ENCODE data around the gene TXLNB.
"Not testable (repeated sequence)": the region's sequence is repeated elsewhere in the genome, so short reads cannot be mapped to it uniquely, and the experiment has no call there.

The TXLNB gene

DNA sequence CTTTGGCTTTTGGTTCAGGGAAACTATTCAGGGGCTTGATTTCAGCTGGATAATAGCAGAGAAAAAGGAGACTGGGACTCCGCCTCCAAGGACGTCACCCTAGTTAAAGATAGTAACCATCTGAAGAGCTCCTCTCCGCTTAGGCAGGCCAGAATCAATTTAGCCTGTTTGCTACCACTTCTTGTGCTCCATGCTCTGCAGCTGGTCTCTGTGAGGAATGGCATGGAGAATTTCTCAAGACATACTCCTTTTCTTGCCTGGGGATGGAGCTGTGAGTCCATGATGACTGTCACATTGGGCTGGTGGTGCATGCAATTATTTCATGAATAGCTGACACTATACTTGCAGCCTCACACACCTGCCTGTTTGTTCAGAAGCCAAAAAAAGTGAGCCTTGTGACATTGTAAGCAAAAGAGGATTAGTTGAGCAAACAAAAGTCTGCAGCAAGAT, 61.4 kb downstream of the TXLNB start:
- peak; percentile 72 for DNase-seq

DNA sequence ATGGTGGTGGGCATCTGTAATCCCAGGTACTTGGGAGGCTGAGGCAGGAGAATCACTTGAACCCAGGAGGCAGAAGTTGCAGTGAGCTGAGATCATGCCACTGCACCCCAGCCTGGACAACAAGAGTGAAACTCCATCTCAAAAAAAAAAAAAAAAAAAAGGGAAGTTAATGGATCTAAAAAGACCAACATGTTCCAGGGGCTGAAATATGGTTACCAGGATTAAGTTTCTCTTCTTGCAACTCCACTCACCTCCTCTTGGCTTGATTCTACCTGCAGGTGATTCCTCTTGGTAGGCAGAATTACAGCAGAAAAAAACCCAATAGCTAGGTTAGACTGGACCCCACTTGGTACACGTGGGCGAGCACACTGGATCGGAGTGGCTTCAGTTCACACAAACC, 63.4 kb downstream of the TXLNB start:
- DNase-seq: not testable (repeated sequence)

DNA sequence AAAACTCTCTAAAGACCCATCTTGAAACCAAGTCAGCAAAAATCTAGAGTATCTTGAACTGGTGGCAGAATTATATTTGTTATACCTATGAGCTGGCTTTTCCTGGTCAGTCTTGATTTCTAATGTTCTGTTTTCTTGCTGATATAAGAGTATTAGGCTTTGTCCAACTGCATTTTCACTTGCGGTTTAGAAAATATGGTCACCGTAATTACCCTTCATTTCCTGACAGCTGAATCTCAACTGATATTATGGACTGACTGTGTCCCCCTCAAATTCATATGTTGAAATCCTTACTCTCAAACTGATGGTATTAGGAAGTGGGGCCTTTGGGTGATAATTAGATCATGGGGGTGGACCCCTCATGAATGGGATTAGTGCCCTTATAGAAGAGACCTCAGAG, 72.1 kb downstream of the TXLNB start:
- no peak for DNase-seq

DNA sequence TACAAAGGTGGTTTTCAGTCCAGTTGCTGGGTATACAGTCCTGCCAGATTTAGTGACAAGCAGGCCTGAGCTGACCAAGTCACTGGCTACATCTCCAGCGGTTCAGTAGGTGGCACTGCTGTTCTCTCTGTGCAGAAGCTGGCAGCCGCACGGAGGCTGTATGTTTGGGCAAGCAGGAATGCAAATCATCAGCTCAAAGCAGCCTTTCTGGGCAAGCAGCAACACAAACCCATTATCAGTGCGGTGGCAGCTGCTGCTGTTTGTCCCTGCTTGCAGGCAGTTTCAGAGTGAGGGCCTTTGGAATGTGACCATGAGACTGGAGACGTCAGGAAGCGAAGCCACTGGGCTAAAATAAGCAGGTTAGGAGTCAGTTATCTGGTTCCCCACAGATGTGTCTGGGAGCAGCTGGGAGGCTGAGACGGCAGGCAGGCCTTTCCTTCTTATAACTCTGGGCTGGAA, 72.5 kb downstream of the TXLNB start:
- peak; percentile 61 for DNase-seq

DNA sequence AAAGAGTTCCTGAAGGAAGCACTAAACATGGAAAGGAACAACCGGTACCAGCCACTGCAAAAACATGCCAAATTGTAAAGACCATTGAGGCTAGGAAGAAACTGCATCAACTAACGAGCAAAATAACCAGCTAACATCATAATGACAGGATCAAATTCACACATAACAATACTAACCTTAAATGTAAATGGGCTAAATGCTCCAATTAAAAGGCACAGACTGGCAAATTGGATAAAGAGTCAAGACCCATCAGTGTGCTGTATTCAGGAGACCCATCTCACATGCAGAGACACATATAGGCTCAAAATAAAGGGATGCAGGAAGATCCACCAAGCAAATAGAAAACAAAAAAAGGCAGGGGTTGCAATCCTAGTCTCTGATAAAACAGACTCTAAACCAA, 79.3 kb downstream of the TXLNB start:
- not testable (repeated sequence) for DNase-seq

DNA sequence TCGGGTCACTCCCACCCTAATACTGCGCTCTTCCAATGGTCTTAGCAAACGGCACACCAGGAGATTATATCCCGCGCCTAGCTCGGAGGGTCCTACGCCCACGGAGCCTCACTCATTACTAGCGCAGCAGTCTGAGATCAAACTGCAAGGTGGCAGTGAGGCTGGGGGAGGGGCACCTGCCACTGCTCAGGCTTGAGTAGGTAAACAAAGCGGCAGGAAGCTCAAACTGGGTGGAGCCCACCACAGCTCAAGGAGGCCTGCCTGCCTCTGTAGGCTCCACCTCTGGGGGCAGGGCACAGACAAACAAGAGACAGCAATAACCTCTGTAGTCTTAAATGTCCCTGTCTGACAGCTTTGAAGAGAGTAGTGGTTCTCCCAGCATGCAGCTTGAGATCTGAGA, 81.0 kb downstream of the TXLNB start:
- not testable (repeated sequence) for DNase-seq

DNA sequence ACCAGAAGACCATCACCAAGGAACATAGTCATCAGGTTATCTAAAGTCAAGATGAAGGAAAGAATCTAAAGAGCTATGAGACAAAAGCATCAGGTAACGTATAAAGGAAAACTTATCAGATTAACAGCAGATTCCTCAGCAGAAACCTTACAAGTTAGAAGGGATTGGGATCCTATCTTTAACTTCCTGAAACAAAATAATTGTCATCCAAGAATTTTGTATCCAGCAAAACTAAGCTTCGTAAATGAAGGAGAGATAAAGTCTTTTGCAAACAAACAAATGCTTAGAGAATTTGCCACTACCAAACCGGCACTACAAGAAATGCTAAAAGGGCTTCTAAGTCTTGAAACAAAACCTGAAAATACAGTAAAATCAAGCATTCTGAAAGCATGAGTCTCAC, 86.0 kb downstream of the TXLNB start:
- DNase-seq: no peak

DNA sequence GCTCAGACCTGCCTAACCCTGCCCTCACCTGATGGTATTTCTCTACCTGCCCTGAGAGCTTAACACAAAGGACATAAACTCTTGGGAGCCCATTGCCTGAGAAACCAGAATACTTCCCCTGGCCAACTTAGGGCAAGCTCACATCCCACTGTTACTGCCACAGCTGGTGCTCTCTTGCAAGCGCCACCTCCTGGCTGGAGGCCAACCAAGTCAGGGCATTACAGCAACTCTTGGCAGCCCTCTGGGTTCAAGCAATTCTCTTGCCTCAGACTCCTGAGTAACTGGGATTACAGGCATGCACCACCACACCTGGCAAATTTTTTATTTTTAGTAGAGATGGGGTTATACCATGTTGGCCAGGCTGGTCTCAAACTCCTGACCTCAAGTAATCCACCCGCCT, 86.8 kb downstream of the TXLNB start:
- no peak for DNase-seq

DNA sequence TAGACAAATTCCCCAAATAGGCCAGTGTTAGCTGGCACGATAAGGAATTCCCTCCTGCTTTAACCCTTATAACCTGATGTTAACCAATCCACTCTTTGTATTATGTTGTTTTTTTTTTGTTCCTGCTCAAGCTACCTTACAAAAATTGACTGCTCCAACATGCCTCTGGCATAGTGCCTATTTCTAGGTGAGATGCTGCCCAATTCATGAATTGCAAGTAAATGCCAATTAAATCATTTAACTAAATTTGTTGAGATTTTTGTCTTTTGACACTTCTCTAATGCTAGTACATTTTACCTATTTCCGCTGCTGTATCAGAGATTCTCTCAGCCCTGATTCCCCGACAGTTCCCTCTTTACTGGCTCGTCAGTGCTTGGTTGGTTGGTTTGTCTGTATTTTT, 90.4 kb downstream of the TXLNB start:
- DNase-seq: no peak

DNA sequence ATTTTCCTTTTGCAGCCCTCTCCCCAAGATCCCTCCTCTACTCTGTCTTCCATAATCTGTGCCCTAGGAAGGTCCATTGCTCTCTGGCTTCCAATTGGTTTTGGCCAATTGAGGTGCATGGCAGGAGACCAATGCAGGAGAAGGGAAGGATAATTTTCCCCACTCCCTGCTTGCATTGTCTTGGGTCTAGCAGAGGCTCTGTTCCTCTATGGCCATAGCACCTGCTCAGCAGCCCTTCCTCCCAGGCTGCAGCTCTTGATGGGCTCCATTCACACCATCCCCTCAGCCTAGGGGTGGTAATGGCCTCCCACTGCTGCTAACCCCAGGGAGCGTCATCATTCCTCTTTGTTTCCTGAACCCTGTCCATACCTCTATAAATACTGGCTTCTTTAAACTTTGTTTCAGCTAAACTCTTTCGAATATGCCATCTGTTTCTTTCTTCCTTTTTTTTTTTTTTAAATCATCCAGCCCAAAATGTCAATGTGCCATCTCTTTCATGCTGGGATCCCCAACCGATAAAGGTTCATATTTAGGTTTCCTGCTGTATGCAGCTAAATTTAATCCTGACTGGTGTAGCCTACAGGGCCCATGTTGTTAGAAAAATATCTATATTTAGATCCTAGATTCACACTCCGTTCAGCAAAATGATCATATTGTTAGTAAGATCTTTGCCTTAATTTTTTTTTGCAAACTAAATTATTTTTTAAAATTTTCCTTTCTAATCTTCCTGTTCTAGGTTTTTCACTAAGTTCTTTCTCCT, 93.1 kb downstream of the TXLNB start:
- no peak for DNase-seq

DNA sequence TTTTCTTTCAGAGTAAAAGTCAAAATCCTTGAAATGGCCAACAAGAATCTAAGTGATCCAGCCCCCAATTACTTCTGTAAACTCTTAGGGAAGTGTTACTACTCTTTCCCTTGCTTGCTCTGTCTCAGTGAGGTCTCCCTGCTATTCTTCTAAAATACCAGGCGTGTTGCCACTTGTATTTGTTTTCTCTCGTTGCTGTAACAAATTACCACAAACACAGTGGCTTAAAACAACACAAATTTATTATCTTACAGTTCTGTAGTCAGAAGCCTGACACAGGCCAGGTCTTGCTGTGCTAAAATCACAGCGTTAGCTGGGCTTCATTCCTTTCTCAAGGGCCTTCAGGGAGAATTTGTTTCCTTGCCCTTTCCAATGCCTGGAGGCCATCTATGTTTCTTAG, 97.1 kb downstream of the TXLNB start:
- no peak for DNase-seq
